HG02885 (cell line): ENCODE results near the gene SHISA8.
"Not testable (repeated sequence)": the region's sequence is repeated elsewhere in the genome, so short reads cannot be mapped to it uniquely, and the experiment has no call there.

Source experiments
- ATAC-seq: cut with Tn5 transposase; IDR thresholded peaks from one replicate; pipeline ENCODE4 v1.9.1; 2021; ENCODE audit warnings: mild to moderate bottlenecking; ENCODE audit not compliant: unreplicated experiment, poor library complexity

The SHISA8 gene

DNA sequence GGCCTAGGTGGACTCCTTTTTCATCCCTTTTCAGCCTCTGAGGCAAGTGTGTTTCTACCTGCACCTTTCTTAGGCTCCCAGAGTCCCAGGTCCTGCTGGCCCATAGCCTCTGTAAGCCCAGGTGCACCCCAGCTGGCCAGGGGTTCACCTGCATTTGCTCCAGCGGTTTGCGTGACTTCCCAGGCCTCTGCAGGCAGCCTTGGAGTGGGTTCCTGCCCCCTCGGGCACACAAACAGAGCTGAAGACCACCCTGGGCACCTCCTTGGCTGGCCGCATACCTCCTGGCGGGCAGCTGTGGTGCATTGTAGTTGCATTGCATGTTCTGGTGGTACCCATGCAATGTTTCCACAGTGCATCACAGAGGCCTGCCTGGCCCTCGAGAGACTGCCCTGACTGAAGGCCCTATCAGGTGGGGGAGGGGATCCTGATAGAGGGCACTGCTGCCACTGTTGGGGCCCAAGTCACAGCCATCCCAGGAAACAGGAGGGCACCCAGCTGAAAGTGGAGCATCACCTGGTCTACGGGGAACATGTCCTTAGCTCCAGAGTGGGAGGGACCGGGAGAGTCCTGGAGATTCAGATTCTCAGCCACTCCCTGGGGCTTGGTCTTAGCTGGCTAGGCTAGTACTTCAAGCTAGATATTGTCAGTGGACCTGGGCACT is 14.1 kb downstream of the SHISA8 start:
- no peak for ATAC-seq

GRCh38 chr22:41899992-41900651 is 14.8 kb downstream of the SHISA8 start:
- ATAC-seq: no peak

GRCh38 chr22:41899110-41899509 is 15.8 kb downstream of the SHISA8 start:
- no peak for ATAC-seq

DNA sequence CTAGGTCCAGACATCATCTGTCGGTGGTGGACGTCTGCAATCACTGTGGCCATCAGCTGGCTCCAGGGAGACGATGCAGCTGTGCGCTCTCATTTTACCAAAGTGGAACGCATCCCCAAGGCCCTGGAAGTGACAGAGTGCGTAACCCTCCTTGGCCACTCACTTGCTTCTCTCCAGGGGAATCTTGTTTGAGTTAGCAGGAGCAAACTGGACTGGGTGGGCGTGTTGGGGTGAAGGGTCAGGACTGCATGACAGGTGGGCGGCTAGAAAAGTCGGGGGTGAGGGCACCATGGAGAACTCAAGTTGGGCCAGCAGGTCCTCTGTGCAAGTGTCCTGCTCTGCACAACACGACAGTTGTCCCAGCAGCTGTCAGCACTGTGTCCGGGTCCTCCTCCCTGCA is 16.2 kb downstream of the SHISA8 start:
- no peak for ATAC-seq

DNA sequence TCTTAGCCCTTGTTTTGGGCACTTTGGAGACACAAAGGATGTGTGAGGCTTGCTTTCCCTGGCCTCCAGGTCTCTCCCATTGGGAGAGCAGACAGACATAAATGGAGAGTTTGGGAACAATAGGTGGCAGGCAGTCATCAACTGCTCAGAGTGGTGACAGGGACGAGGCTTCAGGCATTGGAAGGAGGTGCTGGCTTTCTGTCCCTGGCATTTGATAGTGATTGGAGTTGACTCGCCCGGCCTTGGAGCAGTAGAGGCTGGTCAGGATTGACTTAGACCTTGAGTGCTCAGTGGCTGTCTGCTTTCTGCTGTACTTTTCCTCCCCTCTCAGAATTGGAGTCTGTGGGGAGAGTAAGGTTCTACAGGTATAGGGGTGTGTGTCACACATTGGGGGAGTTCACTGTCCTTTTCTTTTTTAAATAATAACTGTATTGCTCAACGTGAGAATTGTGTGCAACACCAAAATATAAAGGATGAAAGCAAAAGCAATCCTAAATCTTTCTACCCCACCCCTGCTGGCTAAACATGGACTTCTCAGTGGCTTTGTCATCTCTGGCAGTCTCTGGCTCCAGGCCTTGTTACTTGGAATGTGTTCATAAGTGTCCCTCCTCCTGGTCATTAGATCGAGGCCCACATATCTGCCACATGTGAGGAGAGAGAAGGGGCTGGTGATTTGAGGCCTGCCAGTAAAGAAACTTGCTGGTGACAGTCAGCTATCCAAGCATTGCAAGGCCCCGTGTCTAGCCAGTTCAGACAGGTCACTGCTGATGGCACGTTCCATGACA is 21.1 kb downstream of the SHISA8 start:
- no peak for ATAC-seq

GRCh38 chr22:41892721-41893120 is 22.2 kb downstream of the SHISA8 start:
- ATAC-seq: no peak

- ATAC-seq: no peak
Observed at GRCh38 chr22:41891407-41891806, 23.5 kb downstream of the SHISA8 start.

DNA sequence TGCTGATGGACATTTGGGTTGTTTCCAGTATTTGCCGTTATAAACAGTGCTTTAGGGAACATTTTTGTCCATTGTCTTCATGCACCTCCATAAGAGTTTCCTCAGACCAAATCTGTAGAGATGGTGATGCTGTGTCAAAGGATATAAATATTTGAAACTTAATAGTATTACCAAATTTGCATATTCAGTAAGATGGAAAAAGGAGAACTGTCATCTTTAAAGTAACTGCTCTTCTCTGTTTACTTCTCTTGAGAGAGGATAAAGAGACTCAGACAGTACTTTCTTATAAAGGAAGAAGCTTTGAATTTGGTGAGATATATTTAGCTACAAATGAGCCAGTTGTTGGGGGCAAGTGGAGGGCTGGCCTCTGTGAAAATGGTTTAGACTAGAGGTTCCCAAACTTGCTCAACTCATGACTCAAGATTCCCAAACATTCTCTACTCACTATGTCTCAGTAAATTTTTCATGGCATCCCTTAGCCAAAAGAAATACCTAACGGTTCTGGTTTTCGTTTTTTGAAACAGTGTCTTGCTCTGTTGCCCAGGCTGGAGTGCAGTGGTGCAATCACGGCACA is 26.2 kb downstream of the SHISA8 start:
- ATAC-seq: no peak

- ATAC-seq: no peak
Observed at GRCh38 chr22:41885516-41885915, 29.4 kb downstream of the SHISA8 start.

DNA sequence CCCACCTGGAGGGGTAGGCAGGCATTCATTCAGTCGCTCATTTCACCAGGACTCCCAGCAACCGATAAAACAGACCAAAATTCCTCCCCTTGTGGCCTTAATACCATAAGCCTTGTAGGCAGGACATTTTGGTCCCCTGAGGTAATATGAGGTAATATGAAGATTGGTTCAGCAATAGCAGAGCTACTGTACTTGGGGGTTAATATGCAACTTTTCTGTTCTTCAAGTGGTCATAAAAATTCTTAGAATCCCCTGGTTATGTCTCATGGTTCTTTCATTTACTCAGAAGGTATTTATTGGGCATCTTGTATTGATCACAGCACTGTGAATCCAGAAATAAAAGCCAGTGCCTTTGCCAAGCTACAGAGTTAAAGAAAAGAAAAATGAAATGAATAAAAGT is 29.8 kb downstream of the SHISA8 start:
- no peak for ATAC-seq

DNA sequence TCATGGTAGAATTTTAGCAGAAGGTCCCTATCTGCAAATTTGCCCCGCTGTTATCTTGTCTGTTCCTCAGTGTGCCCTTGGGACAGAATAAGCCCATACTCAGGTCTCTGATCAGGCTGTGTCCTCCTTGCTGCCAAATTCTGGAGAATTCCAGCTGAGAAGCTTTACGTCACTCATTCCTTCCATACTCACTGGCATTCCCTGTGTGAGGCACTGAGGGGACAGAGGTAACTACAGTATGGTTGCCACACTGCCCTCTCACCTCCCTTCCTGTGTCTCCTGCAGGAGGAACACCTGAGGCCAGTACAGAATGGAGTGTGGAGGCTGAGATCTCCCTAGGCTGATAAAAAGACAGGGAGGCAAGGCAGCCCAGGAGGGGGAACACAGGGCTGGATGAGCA is 31.5 kb downstream of the SHISA8 start:
- no peak for ATAC-seq

DNA sequence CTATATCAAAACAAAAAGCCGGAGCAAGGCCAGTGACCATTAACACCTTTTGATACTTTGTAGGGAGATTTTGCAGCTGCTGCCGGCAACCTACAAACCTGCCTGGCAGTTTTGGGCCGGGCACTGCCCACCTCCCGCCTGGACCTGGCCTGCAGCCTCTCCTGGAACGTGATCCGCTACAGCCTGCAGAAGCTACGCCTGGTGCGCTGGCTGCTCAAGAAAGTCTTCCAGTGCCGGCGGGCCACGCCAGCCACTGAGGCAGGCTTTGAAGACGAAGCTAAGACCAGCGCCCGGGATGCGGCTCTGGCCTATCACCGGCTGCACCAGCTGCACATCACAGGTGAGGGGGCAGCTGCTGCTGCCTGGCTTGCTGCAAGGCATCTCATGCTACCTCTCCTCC is 34.2 kb downstream of the SHISA8 start:
- ATAC-seq: no peak

DNA sequence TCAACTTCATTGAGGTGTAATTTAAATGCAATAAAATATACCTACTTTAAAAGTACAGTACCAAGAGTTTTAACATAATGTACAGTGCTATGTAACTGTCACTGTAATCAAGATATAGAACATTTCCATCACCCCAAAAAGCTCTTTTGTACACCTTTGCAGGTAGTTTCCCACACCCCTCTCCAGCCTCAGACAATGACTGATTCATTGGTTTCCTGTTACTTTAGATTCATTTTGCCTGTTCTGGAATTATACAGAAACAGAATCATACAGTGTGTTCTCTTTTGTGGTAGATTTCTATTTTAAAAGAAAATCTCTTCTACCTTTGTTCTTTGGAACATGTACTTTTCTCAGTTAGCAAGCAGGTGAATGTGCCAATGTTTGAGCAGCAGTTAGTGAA is 38.2 kb downstream of the SHISA8 start:
- no peak for ATAC-seq

- ATAC-seq: no peak
Observed at GRCh38 chr22:41876275-41876674, 38.6 kb downstream of the SHISA8 start.

GRCh38 chr22:41875531-41876270 is 39.2 kb downstream of the SHISA8 start:
- no peak for ATAC-seq

GRCh38 chr22:41874090-41874489 is 40.8 kb downstream of the SHISA8 start:
- ATAC-seq: no peak

- no peak for ATAC-seq
Observed at GRCh38 chr22:41873391-41873790, 41.5 kb downstream of the SHISA8 start.

GRCh38 chr22:41870786-41871185 is 44.1 kb downstream of the SHISA8 start:
- ATAC-seq: no peak

GRCh38 chr22:41870081-41870480 is 44.8 kb downstream of the SHISA8 start:
- ATAC-seq: not testable (repeated sequence)

GRCh38 chr22:41868556-41868955 is 46.3 kb downstream of the SHISA8 start:
- ATAC-seq: no peak
